Endothelial cell of umbilical vein (primary cell): ENCODE data around the gene LENG8. TPM values are rescaled to one million over a fixed set of nuclear protein-coding genes. Genes with fewer than 3 reads are reported as not detected.

Experiments
- BruUV-seq: library from RNA; stranded (reverse); fragments of 400-500 nt; replicated peaks from 2 replicates; lab custom pipeline; 2021; lab: Mats Ljungman, UMichigan
- CTCF ChIA-PET: fragments of 300-600, 350-600 bp; sonication (Branson Sonifier 250); formaldehyde crosslinking; loops from one replicate; lab custom pipeline; 2021; ENCODE audit warnings: antibody characterized with exemption, inconsistent platforms; lab: Charles Lee
- POLR2A ChIA-PET: fragments of 300-600, 350-600 bp; sonication (Branson Sonifier 250); formaldehyde crosslinking; loops from one replicate; lab custom pipeline; 2021; ENCODE audit warnings: antibody characterized with exemption, inconsistent platforms; lab: Charles Lee
- DNase-seq: peaks from one replicate; pipeline ENCODE4 v3.0.0-alpha.2; 2011; ENCODE audit warnings: low read depth, low spot score
- FAIRE-seq: peaks from 2 replicates; lab custom pipeline; 2011; peaks lifted over from hg19 to GRCh38; lab: Jason Lieb, UNC
- H2AFZ ChIP-seq: 2 replicates; pipeline ENCODE4 v1.6.0; 2012; ENCODE audit warnings: low read depth, low read length, control low read depth, inconsistent platforms
- H3K27ac ChIP-seq: 2 replicates; pipeline ENCODE4 v1.5.1; 2011; ENCODE audit warnings: low read depth, mild to moderate bottlenecking, control low read depth, low read length, moderate library complexity; ENCODE audit not compliant: insufficient read depth
- H3K27me3 ChIP-seq, 2 experiments: 2 replicates each; pipeline versions ENCODE4 v1.6.0 to v1.6.1; 2011; ENCODE audit warnings: low read length in 2 of 2, mixed read lengths in 1 of 2; ENCODE audit not compliant: control insufficient read depth in 2 of 2, insufficient read depth in 2 of 2
- H3K36me3 ChIP-seq, 2 experiments: 2 replicates in 1 of 2; 3 replicates in 1 of 2; pipeline ENCODE4 v1.5.1; 2011; ENCODE audit warnings: low read length in 2 of 2, mild to moderate bottlenecking in 1 of 2, moderate library complexity in 1 of 2; ENCODE audit not compliant: control insufficient read depth in 2 of 2, insufficient read depth in 2 of 2; ENCODE audit errors: extremely low read depth in 1 of 2
- H3K4me1 ChIP-seq: 3 replicates; pipeline ENCODE4 v1.5.1; 2011; ENCODE audit warnings: mild to moderate bottlenecking, low read length; ENCODE audit not compliant: control insufficient read depth, insufficient read depth; ENCODE audit errors: extremely low read depth
- H3K4me2 ChIP-seq: 2 replicates; pipeline ENCODE4 v1.6.1; 2011; ENCODE audit warnings: low read length, control low read depth, mixed read lengths; ENCODE audit not compliant: insufficient read depth
- H3K4me3 ChIP-seq, 3 experiments: fragments of 200-600 bp in 1 of 3; sonication (generic), shearing (Covaris generic) in 1 of 3; replicated peaks in 1 of 3; 2 replicates each; pipeline ENCODE4 v1.5.1; 2011 to 2016; ENCODE audit warnings: control low read depth in 3 of 3, low read length in 3 of 3, mild to moderate bottlenecking in 2 of 3, inconsistent platforms in 1 of 3, low read depth in 1 of 3, moderate library complexity in 1 of 3; ENCODE audit not compliant: insufficient read depth in 1 of 3
- H3K79me2 ChIP-seq: 2 replicates; pipeline ENCODE4 v1.6.0; 2012; ENCODE audit warnings: low read length, inconsistent platforms; ENCODE audit not compliant: control insufficient read depth, insufficient read depth
- H3K9ac ChIP-seq: replicated peaks from 2 replicates; pipeline ENCODE3; 2011; ENCODE audit warnings: low read length, control low read depth; ENCODE audit not compliant: insufficient read depth; ENCODE audit errors: extremely low read depth
- H3K9me1 ChIP-seq: replicated peaks from 3 replicates; pipeline ENCODE4 v1.6.0; 2011; ENCODE audit warnings: mild to moderate bottlenecking, low read length; ENCODE audit not compliant: control insufficient read depth, insufficient read depth; ENCODE audit errors: extremely low read depth
- H3K9me3 ChIP-seq: replicated peaks from 2 replicates; pipeline ENCODE4 v1.5.1; 2012; ENCODE audit warnings: low read length, inconsistent platforms; ENCODE audit not compliant: control insufficient read depth, insufficient read depth
- H4K20me1 ChIP-seq: replicated peaks from 2 replicates; pipeline ENCODE3; 2011; ENCODE audit warnings: mild to moderate bottlenecking, low read length; ENCODE audit not compliant: control insufficient read depth, insufficient read depth; ENCODE audit errors: extremely low read depth
- CTCF ChIP-seq, 2 donors: IDR thresholded peaks; 1 replicate in 1 of 2; 2 replicates in 1 of 2; pipeline ENCODE4 v1.5.1; 2011; ENCODE audit warnings: low read length in 2 of 2, mild to moderate bottlenecking in 2 of 2, moderate library complexity in 2 of 2, control low read depth in 1 of 2, inconsistent platforms in 1 of 2, low read depth in 1 of 2; ENCODE audit not compliant: insufficient read depth in 1 of 2; ENCODE audit errors: extremely low read depth in 1 of 2
- EZH2 ChIP-seq: IDR thresholded peaks from 2 replicates; pipeline ENCODE4 v1.6.1; 2012; ENCODE audit warnings: borderline replicate concordance, low read depth, mild to moderate bottlenecking, moderate library complexity, low read length, inconsistent platforms; ENCODE audit not compliant: severe bottlenecking
- FOS ChIP-seq: IDR thresholded peaks from 2 replicates; pipeline ENCODE4 v1.6.1; 2011; ENCODE audit warnings: mild to moderate bottlenecking, low read length, moderate library complexity, borderline replicate concordance; ENCODE audit not compliant: insufficient read depth
- GATA2 ChIP-seq: IDR thresholded peaks from 2 replicates; pipeline ENCODE4 v1.7.0; 2011; ENCODE audit warnings: low read depth, mild to moderate bottlenecking, moderate library complexity, mixed read lengths, low read length; ENCODE audit not compliant: insufficient read length, insufficient read depth
- JUN ChIP-seq: IDR thresholded peaks from 2 replicates; pipeline ENCODE4 v1.6.1; 2011; ENCODE audit warnings: borderline replicate concordance, low read depth; ENCODE audit not compliant: insufficient read length, insufficient read depth
- MAX ChIP-seq: IDR thresholded peaks from 2 replicates; pipeline ENCODE4 v1.6.1; 2011; ENCODE audit not compliant: insufficient read depth, insufficient read length
- MYC ChIP-seq: IDR thresholded peaks from one replicate; pipeline ENCODE4 v1.6.1; 2011; ENCODE audit warnings: mild to moderate bottlenecking, low read depth, low read length
- POLR2A ChIP-seq: IDR thresholded peaks from 2 replicates; pipeline ENCODE4 v1.6.1; 2012; ENCODE audit warnings: low read depth, mild to moderate bottlenecking, control low read depth, low read length
- POLR2AphosphoS5 ChIP-seq: IDR thresholded peaks from 2 replicates; pipeline ENCODE4 v1.6.1; 2012; ENCODE audit warnings: low read depth, mild to moderate bottlenecking, control low read depth, low read length, moderate library complexity; ENCODE audit not compliant: insufficient read depth
- dilution Hi-C: fragments of 300-500 bp; cut with MboI; formaldehyde crosslinking; loops from one replicate; pipeline ENCODE4 v1.15.0; 2019; ENCODE audit warnings: low sequenced_read_pairs; ENCODE audit not compliant: extremely low pct_ligation_motif_present
- intact Hi-C: fragments of 100-400 bp; cut with micrococcal nuclease; formaldehyde crosslinking; loops from one replicate; pipeline ENCODE4 v1.10.0; 2022
- polyA plus RNA-seq, 4 experiments: library from polyadenylated mRNA; depleted of rRNA in 3 of 4; stranded (reverse) in 3 of 4; unstranded in 1 of 4; fragments of >200 nt; gene quantifications; 2 replicates each; pipeline versions ENCODE4 v1.2.1 to v1.2.3, GENCODE V29; 2011 to 2012; ENCODE audit warnings: missing spikeins in 1 of 4
- total RNA-seq: library from RNA; stranded (reverse); gene quantifications from 2 replicates; pipeline ENCODE4 v1.2.3, GENCODE V29; 2021

Gene LENG8
- total and polyA plus RNA-seq, 2 donors (not counting 3 experiments of a cell fraction or from before 2014, with no cell fraction given) = 130 to 218 TPM

- no TSS peak for BruUV-seq
- no peak for TF ChIP-seq JUN
- TF ChIP-seq MAX = no peak
- TF ChIP-seq POLR2A = no peak
- no peak for TF ChIP-seq POLR2AphosphoS5
- dilution Hi-C loops = no loop called here
- H3K9me1 ChIP-seq = no peaks in the 10 kb centered on the region
- no peak overlapping the region for H3K4me3 ChIP-seq
- H3K79me2 ChIP-seq = no peaks in the 10 kb centered on the region
- DNase-seq = no peak
- ChIA-PET POLR2A (interaction anchor here (1.1 kb wide), 1 partner anchor 13 kb away, joined by 3 read pairs; the partner anchor contains the start of gene LENG8), CTCF (no interaction called here)
- no peaks in the 10 kb centered on the region for H3K4me1 ChIP-seq
- H3K9me3 ChIP-seq = no peaks in the 10 kb centered on the region
- no peaks in the 10 kb centered on the region for H4K20me1 ChIP-seq
- H3K27me3 ChIP-seq = no peaks in the 10 kb centered on the region
- H3K36me3 ChIP-seq = no peaks in the 10 kb centered on the region
- H3K9ac ChIP-seq = no peak overlapping the region
- no peak overlapping the region for H3K4me2 ChIP-seq
- H3K27ac ChIP-seq = no peak overlapping the region
- intact Hi-C loops = no loop called here
- no peak for FAIRE-seq
- H2AFZ ChIP-seq = no peak overlapping the region
Observed at GRCh38 chr19:54436031-54436523, 12.9 kb upstream of the LENG8 start.

- no peak overlapping the region for H2AFZ ChIP-seq
- H3K9ac ChIP-seq = no peak overlapping the region
- H3K36me3 ChIP-seq = no peaks in the 10 kb centered on the region
- POLR2A ChIA-PET = interaction anchor here (1.1 kb wide), 1 partner anchor 12 kb away, joined by 3 read pairs; the partner anchor contains the start of gene LENG8
- CTCF ChIA-PET = no interaction called here
- no peaks in the 10 kb centered on the region for H3K9me3 ChIP-seq
- dilution Hi-C loops = no loop called here
- TF ChIP-seq CTCF (IDR thresholded peaks at IDR 0.05; ENCODE audit: extremely low read depth in 1 of 2, insufficient read depth in 1 of 2, low read depth in 1 of 2, low read length in 2 of 2) = no peak
- TF ChIP-seq FOS = no peak
- TF ChIP-seq JUN = no peak
- no peak for TF ChIP-seq MAX
- TF ChIP-seq GATA2 = no peak
- TF ChIP-seq EZH2 = no peak
- no peak for TF ChIP-seq MYC
- TF ChIP-seq POLR2AphosphoS5 = no peak
- TF ChIP-seq POLR2A = no peak
- no peak overlapping the region for H3K4me2 ChIP-seq
- DNase-seq = no peak
- no peaks in the 10 kb centered on the region for H3K9me1 ChIP-seq
- no peaks in the 10 kb centered on the region for H3K79me2 ChIP-seq
- no peak overlapping the region for H3K4me3 ChIP-seq
- intact Hi-C loops = no loop called here
- H3K27me3 ChIP-seq = no peaks in the 10 kb centered on the region
- H3K27ac ChIP-seq = no peak overlapping the region
- BruUV-seq = no TSS peak
- FAIRE-seq = no peak
- no peaks in the 10 kb centered on the region for H3K4me1 ChIP-seq
- H4K20me1 ChIP-seq = no peaks in the 10 kb centered on the region
Observed at GRCh38 chr19:54436628-54437252, 12.3 kb upstream of the LENG8 start.
